Astrocyte of the spinal cord (primary cell): ENCODE results near the gene PPP1CA.
A peak's percentile ranks its signal among the peaks of the same experiment; 100 is the strongest.
"Not testable (repeated sequence)": the region's sequence is repeated elsewhere in the genome, so short reads cannot be mapped to it uniquely, and the experiment has no call there.

Experiments used
- DNase-seq: peaks from one replicate; pipeline ENCODE4 v3.0.0; 2011; ENCODE audit warnings: low read depth, low spot score
- H3K4me3 ChIP-seq: 2 replicates; pipeline ENCODE4 v1.5.1; 2011; ENCODE audit warnings: low read depth, mild to moderate bottlenecking, low read length, moderate library complexity
- in situ Hi-C: cut with HindIII; loops from 2 replicates; pipeline ENCODE4 v1.10.0; 2017; ENCODE audit warnings: low sequenced_read_pairs
- TF ChIP-seq, protein P1 (sequence below): IDR thresholded peaks from 2 replicates; pipeline ENCODE4 v1.5.1; 2012; ENCODE audit warnings: low read depth, mild to moderate bottlenecking, low read length, inconsistent platforms

Gene PPP1CA

DNA sequence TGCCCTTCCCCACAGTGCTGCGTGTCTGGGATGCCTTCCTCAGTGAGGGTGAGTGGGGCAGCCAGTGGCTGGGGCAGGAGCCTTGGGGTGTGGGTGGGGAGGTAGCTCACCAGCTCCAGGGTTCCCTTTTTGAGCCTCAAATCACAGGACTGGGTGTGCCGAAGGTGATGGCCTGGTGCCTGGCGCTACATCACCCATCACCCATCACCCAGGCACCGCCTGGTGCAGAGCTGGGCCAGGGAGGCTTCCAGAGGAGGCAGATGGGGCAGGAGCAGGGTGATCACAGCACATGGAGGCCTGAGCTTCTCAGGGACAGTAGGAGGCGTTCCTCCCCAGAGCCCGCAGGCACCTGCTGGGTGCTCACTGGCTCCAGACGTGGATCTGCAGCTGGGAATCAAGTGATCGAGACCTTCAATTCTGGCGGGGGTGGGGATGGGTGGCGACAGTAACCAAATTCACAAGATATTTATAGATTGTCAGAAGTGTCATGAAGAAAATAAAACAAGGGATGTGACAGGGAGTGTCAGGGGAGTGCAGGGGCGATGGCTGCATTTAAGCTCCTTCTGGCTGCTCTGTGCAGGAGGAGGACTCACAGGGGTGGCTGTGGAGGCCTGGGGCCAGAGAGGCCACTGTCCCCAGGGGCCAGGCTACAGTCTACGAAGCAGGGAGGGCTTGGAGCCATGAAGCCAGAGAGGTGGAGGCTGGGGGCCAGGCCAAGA, 5.5 kb upstream of the PPP1CA start:
- TF ChIP-seq, protein P1, sequence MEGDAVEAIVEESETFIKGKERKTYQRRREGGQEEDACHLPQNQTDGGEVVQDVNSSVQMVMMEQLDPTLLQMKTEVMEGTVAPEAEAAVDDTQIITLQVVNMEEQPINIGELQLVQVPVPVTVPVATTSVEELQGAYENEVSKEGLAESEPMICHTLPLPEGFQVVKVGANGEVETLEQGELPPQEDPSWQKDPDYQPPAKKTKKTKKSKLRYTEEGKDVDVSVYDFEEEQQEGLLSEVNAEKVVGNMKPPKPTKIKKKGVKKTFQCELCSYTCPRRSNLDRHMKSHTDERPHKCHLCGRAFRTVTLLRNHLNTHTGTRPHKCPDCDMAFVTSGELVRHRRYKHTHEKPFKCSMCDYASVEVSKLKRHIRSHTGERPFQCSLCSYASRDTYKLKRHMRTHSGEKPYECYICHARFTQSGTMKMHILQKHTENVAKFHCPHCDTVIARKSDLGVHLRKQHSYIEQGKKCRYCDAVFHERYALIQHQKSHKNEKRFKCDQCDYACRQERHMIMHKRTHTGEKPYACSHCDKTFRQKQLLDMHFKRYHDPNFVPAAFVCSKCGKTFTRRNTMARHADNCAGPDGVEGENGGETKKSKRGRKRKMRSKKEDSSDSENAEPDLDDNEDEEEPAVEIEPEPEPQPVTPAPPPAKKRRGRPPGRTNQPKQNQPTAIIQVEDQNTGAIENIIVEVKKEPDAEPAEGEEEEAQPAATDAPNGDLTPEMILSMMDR: no peak
- no peak overlapping the region for H3K4me3 ChIP-seq
- in situ Hi-C loops: no loop called here
- DNase-seq: no peak

DNA sequence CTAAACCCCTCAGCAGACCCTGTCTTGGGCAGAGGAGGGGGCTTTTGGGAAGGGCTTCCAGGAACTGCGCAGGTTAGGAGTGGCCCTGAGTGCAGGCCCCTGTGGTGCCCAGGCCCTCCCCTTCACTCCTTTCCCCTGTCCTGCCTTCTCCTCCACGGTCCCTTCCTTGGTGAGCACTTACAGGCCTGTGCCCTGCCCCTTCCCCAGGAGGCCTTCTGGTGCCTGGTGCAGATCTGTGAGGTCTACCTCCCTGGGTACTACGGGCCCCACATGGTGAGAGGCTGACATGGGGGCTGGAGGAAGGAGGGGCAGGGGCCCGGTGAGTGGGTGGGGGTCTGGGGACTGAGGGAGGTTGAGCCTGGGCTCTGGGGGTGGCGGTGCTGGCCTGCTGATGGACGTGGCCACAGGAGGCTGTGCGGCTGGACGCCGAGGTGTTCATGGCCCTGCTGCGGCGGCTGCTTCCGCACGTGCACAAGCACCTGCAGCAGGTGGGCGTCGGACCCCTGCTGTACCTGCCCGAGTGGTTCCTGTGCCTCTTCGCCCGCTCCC, 4.8 kb upstream of the PPP1CA start:
- no peak for DNase-seq
- TF ChIP-seq, protein P1: no peak
- in situ Hi-C loops: no loop called here
- H3K4me3 ChIP-seq: no peak overlapping the region

DNA sequence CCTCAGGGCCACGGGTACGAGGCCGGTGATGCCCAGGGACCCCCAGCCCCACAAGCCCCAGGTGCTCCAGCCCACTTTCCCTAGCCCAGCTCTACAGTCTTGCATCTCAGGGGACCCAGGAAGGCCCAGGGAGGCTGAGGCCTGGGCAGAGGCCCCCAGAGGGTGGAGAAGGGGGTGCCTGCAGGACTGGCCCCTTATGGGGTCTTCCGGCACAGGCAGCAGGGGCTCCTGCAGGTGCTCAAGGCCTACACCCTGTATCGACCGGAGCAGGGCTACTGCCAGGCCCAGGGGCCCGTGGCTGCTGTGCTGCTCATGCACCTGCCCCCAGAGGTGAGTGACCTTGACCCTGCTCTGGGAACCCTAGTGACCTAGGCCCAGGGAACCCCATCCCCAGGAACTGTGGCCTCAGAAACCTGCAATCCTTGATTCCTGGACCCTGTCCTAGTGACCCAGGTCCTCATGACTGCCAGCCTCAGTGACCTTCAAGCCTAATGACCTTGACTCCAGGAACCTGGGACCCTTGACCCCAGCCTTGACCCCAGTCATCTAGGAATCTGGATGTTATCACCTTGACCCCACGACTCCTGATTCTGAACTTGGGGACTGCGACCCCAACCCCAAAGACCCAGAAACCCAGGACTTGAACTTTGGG, 4.2 kb upstream of the PPP1CA start:
- no peak overlapping the region for H3K4me3 ChIP-seq
- TF ChIP-seq, protein P1: no peak
- DNase-seq: no peak
- in situ Hi-C loops: no loop called here

DNA sequence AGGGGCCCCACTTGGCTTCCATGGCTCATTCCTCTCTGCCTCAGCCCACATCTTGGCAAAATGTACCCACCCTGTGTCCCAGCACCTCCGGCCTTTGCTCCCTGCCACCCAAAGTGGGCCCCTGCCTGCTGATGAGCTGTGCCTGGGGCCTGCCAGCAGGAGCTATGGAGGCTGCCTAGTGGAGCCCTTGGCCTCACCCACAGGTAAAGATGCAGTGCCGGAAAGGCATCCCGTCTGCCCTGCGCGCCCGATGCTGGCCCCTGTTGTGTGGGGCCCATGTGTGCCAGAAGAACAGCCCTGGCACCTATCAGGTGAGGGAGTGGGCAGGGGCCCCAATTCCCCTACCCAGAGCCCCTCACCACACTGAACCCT, 3.5 kb upstream of the PPP1CA start:
- in situ Hi-C loops: no loop called here
- no peak overlapping the region for H3K4me3 ChIP-seq
- DNase-seq: no peak
- TF ChIP-seq, protein P1: no peak

DNA sequence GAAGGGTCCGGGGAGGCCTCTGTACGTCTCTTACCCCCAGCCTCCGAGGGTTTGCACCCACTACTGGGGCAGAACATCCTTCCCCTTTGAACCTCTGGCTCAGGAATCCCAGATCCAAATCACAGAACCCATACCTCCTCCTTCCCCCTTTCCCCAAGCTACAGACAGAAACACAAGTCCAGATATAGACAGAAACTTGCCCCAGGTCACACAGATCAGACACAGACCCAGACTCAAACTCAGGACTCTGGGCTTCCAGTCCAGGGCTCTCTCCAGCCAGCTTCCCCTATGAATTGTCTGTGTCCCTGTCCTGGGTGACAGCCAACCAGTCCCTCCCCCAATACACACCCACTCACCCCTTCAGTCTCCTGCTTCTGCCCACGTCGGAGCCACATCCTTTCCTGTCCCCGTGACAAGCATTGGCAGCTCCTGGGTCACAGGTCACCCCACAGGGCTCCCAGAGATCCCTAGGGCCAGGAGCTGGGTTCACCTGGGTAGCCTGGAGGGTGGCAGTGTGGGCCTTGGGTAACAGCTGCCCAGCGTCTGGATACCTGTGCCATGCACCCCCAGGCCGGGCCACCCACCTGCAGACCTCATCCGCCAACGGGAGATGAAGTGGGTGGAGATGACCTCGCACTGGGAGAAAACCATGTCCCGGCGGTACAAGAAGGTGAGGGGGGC, 3.0 kb upstream of the PPP1CA start:
- TF ChIP-seq, protein P1: no peak
- in situ Hi-C loops: no loop called here
- no peak overlapping the region for H3K4me3 ChIP-seq
- DNase-seq: no peak

DNA sequence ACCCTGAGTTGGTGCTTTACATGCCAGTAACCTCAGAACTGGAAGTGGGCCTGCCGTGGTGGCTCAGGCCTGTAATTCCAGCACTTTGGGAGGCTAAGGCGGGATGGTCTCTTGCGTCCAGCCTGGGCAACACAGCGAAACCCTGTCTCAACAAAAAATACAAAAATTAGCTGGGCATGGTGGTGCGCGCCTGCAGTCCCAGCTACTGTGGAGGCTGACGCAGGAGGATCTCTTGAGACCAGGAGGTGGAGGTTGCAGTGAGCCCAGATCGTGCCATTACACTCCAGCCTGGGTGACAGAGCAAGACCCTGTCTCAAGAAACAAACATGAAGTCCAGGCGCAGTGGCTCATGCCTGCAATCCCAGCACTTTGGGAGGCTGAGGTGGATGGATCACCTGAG, 1.4 kb upstream of the PPP1CA start:
- DNase-seq, in situ Hi-C loops, H3K4me3 ChIP-seq: not testable (repeated sequence)

DNA sequence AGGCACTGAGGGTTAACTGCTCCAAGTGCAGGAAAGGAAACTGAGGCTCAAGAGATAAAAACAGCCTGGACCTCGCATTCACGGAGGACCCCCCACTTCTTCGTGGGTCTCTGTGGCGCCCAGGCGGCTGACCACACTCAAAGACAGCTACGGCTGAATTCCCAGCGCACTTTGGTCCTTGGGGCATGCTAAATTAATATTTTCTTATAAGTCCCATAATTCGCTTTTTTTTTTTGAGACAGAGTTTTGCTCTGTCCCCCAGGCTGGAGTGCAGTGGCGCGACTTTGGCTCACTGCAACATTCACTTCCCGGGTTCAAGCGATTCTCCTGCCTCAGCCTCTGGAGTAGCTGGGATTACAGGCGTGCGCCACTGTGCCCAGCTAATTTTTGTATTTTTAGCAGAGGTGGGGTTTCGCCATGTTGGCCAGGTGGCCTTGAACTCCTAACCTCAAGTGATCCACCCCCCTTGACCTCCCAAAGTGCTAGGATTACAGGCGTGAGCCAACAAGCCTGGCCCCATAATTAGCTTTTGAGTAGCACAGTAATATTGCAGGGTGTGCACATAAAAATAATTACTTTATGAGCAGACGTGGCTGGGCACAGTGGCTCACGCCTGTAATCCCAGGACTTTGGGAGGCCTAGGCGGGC, 658 bp upstream of the PPP1CA start:
- DNase-seq, in situ Hi-C loops: not testable (repeated sequence)
- H3K4me3 ChIP-seq: peak overlapping the region; percentile 37
